Measurements from ENCODE around the gene ADAMTSL2.

ADAMTSL2 gene

DNA sequence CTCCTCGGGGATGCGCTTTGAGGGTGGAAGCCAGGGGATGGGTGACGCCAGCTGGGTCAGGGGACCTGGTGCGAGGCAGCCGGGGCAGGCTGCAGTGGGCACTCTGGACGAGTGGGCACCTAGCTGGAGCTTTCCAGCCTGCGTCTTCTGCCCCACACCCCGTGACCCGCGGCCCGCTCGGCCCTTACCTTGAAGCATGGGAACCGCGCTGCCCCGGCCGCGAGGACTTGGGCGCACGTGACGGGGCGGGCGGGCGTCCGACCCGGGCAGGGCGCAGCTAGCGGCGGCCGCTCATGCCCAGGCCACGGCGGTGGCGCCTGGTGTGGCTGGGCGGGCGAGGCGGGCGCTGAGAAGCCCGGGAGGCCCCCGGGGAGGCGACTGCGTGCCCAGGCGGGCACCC lies 74.4 kb downstream of the ADAMTSL2 start:
- no peak for DNase-seq

DNA sequence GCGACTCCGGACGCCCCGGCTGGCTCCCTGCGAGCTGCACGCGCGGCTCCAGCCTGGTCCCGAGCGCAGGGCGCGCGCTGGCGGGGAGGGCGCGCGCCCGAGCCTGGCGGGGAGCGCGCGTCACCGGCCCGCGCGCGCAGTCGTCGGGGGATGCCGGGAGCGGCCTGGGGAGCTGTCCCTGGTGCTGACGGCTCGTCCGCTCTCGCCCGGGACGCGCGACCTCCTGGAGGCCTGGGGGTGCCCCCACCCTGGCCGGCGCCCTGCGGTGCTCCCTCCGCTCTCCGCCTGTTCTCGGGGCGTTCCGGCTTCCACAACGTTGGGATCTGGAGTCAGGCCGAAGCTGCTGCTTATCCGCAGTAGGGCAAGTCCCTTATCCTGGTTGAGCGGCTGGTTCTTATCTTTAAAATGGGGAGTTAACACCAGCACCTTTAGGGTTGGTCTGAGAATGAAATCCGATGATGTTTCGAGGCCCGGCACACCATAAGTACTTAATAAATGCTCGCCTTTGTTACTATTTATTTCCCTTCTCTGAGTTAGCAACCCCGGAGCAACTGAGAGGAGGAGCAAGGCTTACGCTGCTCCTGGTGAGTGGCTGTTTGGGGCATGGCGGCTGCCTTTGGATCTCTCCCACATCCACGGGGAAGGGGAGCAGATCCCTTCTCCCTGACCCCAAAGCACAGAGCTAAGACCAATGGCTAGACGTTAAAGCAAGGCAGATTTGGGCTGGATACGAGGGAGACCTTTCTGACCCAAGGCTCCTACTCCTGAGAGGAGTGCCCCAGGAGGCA lies 75.0 kb downstream of the ADAMTSL2 start, which contains the start of gene FAM163B:
Gene FAM163B (minus strand): TSS at position 79 of the 788 bp plus-strand sequence. CDS start 29,166 bp downstream, outside the sequence.
- DNase-seq: peak; percentile 83

DNA sequence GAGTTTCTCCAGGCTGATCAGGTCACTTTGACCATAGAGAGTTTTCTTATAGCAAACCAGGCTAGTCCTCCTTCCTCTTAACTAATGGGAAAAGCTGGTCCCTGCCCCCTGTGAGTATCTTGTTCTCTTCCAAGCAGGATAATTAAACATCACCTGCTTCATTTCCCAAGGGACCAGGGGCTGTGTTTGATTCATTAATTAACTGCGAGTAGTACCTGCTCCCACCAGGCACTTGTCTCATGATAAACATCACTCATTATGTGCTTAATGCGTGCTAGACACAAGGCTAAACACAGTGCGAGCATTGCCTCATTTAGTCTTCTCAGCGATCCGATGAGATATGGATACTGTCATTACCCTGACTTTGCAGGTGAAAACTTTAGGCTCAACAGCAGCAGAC lies 76.3 kb downstream of the ADAMTSL2 start:
- no peak for DNase-seq

DNA sequence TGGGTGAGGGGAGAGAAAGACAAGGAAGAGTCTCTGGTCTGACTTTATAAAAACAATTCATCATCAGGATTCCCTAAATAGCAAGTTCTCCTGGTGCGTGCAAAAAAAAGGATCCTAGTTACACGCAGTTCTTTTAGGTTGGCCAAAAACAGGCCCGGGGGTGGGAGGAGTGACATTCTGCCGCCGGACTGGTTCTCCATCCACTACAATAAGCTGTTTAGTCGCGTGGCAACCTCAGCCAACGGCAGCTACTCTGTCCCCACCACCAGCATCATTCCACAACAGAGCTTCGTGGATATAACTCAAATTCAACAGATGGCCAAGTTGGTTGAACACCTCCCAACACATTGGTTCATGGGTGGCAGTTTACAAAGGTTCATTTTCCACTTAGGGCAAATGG lies 77.5 kb downstream of the ADAMTSL2 start:
- DNase-seq: no peak

DNA sequence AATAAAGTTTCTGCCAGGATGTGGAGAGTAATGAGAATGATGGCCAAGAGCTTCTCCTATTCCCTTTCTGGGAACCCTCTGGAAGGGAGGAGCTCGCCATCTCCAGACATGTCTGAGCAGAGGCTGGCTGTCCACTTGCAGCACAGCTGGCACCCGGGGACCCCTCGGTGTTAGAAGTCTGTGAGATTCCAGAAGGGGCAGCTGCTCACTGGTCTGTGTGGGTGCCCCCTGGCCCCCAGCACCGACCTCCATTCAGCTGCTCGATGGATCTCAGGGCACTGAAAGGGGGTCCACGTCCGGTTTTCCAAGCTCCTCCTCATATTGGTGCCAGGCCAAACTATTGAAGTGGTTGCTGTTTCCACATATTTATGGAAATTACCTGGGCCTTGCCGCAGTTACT lies 78.3 kb downstream of the ADAMTSL2 start:
- no peak for DNase-seq

DNA sequence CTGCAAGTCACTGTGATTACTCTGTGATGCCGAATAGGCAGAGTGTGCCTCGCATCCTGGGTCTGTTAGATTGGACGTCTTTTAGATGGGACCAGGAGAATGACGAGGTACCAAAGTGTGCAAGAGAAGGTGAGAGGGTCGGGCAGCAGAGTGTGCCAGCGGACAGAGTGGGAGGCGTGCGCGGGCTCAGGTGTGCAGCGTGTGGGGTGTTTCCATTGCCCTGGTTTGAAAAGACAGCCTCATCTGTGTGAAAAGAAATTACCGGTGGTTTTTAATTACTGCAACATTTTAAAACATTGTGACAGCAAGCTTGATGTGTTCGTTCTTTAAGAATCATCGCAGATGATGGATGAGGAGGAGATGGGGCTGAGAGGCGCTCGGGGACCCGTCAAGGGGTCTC lies 78.9 kb downstream of the ADAMTSL2 start:
- DNase-seq: no peak

DNA sequence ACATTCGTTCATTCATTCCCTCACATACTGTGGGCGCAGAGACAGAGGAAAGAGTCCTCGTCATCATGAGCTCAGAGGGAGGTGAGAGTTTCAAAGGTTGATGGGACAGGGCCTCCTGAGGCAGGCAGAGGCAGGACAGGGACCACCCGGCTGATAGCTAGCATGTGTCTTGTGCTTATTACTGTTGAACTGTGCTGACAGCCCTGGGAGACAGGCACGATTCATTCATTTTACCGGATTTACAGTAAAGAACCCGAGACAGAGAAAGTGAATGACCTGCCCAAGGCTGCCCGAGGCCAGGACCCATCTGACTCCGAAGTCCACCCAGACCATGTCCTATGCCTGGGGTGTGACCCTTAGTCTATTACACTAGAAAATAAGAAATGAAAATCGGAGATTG lies 79.6 kb downstream of the ADAMTSL2 start:
- no peak for DNase-seq

DNA sequence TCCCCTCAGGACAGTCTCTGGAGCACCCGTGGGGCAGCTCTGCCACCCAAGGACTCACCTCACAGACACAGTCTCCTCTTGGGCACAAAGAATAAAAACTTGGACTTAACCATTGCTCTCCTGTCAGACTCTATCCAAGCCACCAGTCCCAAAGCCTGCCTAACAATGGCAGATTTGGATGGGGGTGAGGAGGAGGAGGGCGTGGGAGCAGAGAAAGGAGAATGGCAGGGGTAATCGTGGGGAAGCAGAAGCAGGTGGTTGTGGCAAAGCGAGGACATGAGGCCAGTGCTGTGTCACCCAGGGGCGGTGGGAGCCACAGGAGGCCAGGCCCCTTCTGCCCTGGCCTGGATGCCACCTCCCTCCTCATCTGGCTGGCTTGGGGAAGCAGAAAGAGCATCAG lies 80.2 kb downstream of the ADAMTSL2 start:
- DNase-seq: no peak

DNA sequence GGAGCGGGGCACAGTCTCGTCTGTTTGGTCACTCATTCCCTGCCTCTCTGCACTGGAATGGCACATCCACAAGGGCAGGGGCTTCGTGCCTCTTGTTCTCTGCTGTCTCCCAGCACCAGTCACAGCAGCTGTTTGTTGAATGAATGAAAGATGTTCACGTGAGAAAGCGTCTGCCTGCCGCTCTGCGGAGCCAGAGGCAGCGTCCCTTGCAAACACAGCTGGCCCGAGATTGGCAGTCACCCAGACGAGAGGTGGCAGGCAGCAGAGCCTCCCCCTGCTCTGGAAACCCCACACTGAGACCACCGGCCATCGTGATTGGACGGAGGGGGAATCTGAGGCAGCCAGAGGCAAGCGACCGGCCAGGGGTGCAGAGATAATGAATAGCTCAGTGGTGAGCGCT lies 80.7 kb downstream of the ADAMTSL2 start:
- DNase-seq: no peak

DNA sequence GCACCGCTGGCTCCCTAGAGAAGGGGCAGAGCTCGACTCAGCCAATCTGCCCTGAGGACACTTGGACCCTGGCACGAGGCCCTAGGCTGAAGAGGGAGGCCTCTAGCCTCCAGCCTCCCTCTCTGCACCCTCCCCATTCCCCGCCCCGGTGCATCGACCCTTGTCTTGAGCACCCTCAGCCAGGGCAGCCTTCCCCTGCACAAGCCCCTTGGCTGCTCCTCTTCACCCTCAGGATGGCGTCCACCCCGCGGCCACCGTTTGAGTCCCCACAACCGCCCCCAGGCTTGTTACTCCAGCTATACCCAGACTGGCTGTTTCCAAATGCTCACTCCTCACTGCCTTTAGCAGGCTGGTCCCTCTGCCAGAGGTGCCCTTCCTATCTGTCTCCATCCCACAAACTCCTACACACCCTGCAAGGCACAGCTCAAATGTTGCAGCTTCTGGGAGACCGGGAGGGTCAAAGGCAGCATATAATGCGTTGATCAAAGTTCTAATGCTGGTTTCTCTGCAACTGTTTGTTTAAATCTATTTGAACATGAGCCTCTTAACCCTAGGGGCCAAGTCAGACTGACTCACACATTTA lies 81.2 kb downstream of the ADAMTSL2 start:
- DNase-seq: no peak

DNA sequence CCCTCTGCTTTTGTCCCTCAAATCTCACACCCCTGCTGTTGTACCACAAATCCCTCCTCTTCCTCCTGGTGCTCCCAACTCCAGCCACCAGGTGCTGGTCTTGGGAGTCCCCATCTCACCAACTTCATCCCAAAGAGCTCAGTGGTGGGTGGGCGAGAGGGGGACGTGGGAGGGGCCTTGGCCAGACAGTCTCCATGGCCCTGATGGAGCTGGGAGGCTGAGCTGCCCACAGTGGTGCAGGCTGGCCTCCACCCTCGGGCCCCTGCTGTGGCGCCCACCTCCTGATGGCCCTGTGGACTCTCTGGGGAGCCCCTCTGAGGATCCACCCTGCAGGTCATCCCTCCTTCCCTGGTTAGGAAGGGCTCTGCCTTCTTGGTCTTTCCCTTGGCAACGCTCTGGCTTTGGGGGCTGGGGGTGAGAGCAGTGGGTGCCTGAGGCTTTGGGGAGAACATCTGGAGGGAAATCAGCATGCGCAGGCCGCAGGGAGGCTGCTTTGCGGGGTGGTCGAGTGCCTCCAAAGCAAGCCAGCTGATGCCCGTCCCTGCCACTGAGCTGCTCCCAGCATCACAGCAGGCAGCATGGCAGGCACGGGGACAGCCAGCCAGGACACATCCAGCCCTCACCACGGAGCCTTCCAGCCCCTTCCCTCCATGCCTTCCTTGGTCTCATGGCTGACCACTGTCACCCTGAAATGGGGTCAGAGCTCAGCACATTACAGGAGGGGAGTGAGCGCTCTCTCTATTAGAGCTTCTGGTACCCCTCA lies 82.3 kb downstream of the ADAMTSL2 start:
- no peak for DNase-seq

DNA sequence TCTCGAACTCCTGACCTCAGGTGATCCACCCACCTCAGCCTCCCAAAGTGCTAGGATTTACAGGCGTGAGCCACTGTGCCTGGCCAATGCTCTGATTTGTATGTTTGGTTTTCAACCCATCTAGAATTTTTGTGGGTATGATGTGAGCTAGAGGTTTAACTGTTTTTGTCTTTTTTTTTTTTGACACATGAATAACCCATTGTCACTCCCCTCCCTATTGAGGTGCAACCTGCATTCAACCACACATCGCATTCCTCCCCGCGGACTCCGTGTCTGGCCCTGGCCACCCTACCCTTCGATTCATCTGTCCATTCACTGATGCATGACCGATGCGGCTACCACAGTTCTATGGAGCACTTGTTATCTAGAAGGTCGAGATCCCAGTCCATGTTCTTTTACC lies 84.2 kb downstream of the ADAMTSL2 start:
- DNase-seq: no peak

DNA sequence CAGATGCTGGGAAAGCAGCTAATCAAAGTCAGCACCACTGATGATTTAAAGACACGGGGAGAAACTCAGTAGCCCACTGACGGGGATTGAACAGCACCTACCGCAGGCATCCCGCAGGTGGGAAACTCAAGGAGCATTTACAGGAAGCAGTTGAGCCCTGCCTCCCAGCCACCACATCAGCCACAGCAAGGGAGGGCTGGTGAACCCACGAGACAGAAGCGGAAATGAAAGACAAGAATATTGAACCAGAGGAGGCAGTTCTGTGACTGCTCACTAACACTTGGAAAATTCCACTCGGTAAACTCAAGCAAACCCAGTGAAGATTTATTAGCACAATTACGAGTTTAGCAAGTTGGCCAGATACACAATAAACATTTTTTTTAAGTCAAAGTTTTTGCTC lies 85.3 kb downstream of the ADAMTSL2 start:
- DNase-seq: no peak

DNA sequence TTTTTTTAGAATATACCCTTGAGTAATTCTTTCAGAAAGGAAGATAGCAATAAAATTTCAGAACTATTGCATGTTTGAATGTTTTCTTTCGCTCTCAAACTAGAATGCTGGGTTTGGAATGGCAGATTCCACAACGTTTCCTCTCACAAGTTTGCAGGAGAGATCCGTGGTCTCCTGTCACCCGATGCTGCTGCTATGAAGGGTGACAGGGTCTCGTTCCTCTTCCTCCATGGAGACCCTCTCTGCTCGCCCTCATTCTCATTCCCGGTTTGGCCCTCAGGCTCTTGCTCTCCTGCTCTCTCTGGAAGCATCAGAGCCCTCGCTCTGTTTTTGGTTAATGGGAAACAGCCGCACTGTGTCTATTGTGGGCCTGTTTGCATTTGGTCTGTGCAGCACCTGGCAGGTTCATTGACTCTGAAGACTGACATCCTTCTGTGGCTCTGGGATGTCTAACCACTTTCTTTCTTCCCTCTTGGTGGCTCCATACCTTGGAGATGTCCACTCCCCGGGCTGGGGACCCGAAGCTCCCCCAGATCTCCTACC lies 87.3 kb downstream of the ADAMTSL2 start:
- no peak for DNase-seq

DNA sequence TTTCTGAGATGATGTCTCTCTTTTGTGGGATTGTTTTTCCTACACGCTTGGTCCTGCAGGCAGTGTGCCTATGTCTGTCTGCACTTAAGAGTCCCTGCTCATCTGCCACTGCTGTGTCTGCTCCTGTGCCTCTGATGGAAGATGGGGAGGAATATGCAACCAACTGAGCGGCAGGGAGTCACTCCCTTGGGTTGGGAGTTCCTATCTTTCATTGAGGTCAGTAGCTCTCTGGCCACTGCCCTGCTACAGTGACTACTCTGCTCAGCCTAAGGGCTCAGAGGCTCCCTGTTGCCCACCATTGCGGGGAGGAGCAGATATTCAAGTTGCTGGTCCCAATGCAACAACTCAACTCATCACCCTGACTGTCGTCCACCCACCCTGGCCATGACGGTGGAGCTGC lies 88.1 kb downstream of the ADAMTSL2 start:
- DNase-seq: no peak
